Measurements from ENCODE around the gene ID3. TPM values are rescaled to one million over a fixed set of nuclear protein-coding genes. Genes with fewer than 3 reads are reported as not detected.
A peak's percentile ranks its signal among the peaks of the same experiment; 100 is the strongest.

Gene ID3
- total RNA-seq, 1 experiment from 2014 or later = 119 TPM

DNA sequence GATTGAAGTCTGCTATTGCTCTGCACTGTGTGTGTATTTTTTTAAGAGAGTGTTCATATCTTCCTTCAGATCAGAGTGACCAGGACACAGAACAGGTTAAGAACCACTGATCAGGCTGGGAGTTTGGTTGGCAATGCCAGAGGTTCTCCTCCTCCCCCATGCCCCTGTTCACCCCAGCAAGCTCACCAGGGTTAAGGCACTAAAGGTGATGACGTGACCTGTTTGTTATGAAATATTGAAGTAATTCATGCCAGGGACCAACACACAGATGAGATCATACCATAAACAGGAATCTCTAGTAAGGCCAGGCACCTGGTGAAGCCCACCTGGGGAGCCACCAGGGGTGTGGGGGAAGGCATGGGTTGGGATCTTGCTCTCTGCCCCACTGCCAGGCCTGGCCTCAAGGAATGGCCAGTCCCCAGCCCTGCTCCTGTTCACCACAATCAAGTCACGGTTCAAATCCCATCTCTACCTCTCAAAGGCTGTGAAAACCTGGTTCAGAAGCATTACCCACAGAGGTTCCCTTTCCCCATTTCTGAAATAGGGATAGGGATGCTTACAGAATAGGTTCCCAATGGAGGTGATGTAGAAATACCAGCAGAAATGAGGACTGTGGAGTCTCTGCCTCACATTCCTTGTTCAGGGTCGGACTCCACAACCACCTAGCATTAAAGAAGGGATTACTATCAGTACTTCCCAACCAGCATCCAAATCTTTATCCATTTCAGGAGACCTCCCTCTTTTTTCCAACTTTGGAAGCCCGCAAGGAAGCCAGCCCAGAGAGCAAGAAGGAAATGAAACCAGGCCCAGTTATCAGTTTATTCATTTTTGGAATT lies 2.4 kb downstream of the ID3 start:
- H3K9me3 Mint-ChIP-seq = no peaks in the 10 kb centered on the region; a peak in 1 of 5 replicates
- H2BK120ac ChIP-seq (ENCODE audit: low read depth, low read length, poor library complexity, severe bottlenecking) = no peak overlapping the region
- H2BK20ac ChIP-seq (ENCODE audit: low read depth, low read length, poor library complexity, severe bottlenecking) = no peak overlapping the region
- H2BK12ac ChIP-seq (ENCODE audit: insufficient read length, low read depth, low read length) = no peak overlapping the region
- DNase-seq = peak; percentile 65
- H3K9me3 ChIP-seq (ENCODE audit: control insufficient read depth, low read depth, low read length) = no peaks in the 10 kb centered on the region
- no peaks in the 10 kb centered on the region for H4K20me1 ChIP-seq (ENCODE audit: control insufficient read depth, insufficient read depth, insufficient read length)
- peak overlapping the region; percentile 32 for H3K9ac ChIP-seq (ENCODE audit: extremely low read depth, insufficient read length, low read length)
- H2BK5ac ChIP-seq (ENCODE audit: insufficient read length, low read length) = no peak overlapping the region
- H3K18ac ChIP-seq (ENCODE audit: insufficient read length, low read depth, low read length) = no peak overlapping the region
- no peaks in the 10 kb centered on the region for H3K27me3 ChIP-seq (ENCODE audit: insufficient read depth, low read length)
- peaks cover 11% of the 10 kb centered on the region; the same call in 1 of the 2 replicates for H3K4me1 ChIP-seq (ENCODE audit: insufficient read depth, low read length)
- no peaks in the 10 kb centered on the region for H3K79me1 ChIP-seq (ENCODE audit: insufficient read depth, low read depth, low read length, poor library complexity, severe bottlenecking)
- H3K27me3 Mint-ChIP-seq (ENCODE audit: low read depth) = peaks cover 31% of the 10 kb centered on the region
- no peak overlapping the region for H2BK15ac ChIP-seq (ENCODE audit: low read depth, low read length)
- H3K4me3 Mint-ChIP-seq = peak overlapping the region; percentile 86 to 91
- peaks cover 65 to 77% of the 10 kb centered on the region in 2 experiments for H3K4me1 Mint-ChIP-seq
- TF ChIP-seq, protein P1, sequence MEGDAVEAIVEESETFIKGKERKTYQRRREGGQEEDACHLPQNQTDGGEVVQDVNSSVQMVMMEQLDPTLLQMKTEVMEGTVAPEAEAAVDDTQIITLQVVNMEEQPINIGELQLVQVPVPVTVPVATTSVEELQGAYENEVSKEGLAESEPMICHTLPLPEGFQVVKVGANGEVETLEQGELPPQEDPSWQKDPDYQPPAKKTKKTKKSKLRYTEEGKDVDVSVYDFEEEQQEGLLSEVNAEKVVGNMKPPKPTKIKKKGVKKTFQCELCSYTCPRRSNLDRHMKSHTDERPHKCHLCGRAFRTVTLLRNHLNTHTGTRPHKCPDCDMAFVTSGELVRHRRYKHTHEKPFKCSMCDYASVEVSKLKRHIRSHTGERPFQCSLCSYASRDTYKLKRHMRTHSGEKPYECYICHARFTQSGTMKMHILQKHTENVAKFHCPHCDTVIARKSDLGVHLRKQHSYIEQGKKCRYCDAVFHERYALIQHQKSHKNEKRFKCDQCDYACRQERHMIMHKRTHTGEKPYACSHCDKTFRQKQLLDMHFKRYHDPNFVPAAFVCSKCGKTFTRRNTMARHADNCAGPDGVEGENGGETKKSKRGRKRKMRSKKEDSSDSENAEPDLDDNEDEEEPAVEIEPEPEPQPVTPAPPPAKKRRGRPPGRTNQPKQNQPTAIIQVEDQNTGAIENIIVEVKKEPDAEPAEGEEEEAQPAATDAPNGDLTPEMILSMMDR (conservative IDR thresholded peaks at IDR 0.05) = no peak
- no peak overlapping the region for H4K91ac ChIP-seq (ENCODE audit: insufficient read length, low read depth, low read length)
- H4K5ac ChIP-seq (ENCODE audit: insufficient read length, low read depth, low read length) = peak overlapping the region; percentile 18
- peaks cover 11 to 20% (median 13%) of the 10 kb centered on the region in 3 experiments; a peak in 6 of 7 replicates for H3K36me3 Mint-ChIP-seq (ENCODE audit: insufficient read depth in 1 of 3, low read depth in 3 of 3)
- H3K4ac ChIP-seq (ENCODE audit: low read depth, low read length) = no peak overlapping the region
- peak overlapping the region; percentile 94 to 99 (median 97) for H3K27ac Mint-ChIP-seq
- no peak overlapping the region for H3K56ac ChIP-seq (ENCODE audit: insufficient read length, low read depth, low read length)
- peak overlapping the region; percentile 82 for H3K27ac ChIP-seq (ENCODE audit: insufficient read length, low read depth, low read length)
- peak overlapping the region; percentile 17 for H2AK5ac ChIP-seq (ENCODE audit: insufficient read length, low read length)
- no peak overlapping the region for H3T11ph ChIP-seq (ENCODE audit: low read length)
- H2AFZ ChIP-seq (ENCODE audit: low read length) = no peak overlapping the region
- H4K8ac ChIP-seq (replicated peaks; ENCODE audit: insufficient read length, low read depth, low read length) = no peak overlapping the region
- WGBS (ENCODE audit: extremely low coverage, insufficient read length, low lambda C conversion rate) = no CpG with 5 or more reads among the region's 4 CpGs
- H3K79me2 ChIP-seq (ENCODE audit: insufficient read depth, low read length) = peaks cover 7% of the 10 kb centered on the region; the same call in 1 of the 2 replicates
- H3K14ac ChIP-seq (ENCODE audit: insufficient read depth, low read length) = no peak overlapping the region
- H3K4me2 ChIP-seq (ENCODE audit: insufficient read depth, insufficient read length, low read length) = peak overlapping the region; percentile 82
- H3K23ac ChIP-seq (ENCODE audit: insufficient read length, low read depth, low read length) = no peak overlapping the region
- H3K23me2 ChIP-seq (ENCODE audit: insufficient read length, low read depth, low read length, poor library complexity, severe bottlenecking) = peaks cover 29% of the 10 kb centered on the region
